Amniotic stem cell (primary cell): ENCODE results near the gene TMEM79.

Source experiments
- DNase-seq: peaks from one replicate; lab custom pipeline; 2025; lab: John Stamatoyannopoulos, UW

The TMEM79 gene

GRCh38 chr1:156284112-156284511 is at the start of gene TMEM79:
TMEM79 (plus strand) TSS chr1:156284325; CDS start chr1:156285227, 902 bp downstream.
- no peak for DNase-seq

GRCh38 chr1:156236164-156236563 is 48.0 kb upstream of the TMEM79 start:
- no peak for DNase-seq

GRCh38 chr1:156238248-156238647 is 45.9 kb upstream of the TMEM79 start:
- DNase-seq: no peak

GRCh38 chr1:156241311-156241811 is 42.8 kb upstream of the TMEM79 start:
- DNase-seq: no peak

GRCh38 chr1:156241926-156242325 is 42.2 kb upstream of the TMEM79 start, which contains the start of gene BGLAP:
BGLAP (plus strand) TSS chr1:156242184; CDS start chr1:156242232, 48 bp downstream.
- no peak for DNase-seq

- no peak for DNase-seq
These were observed 41.4 kb upstream of the TMEM79 start for GRCh38 chr1:156242738-156243137.

- no peak for DNase-seq
These were observed 40.0 kb upstream of the TMEM79 start for GRCh38 chr1:156244126-156244525.

GRCh38 chr1:156244712-156245111 is 39.4 kb upstream of the TMEM79 start:
- DNase-seq: no peak

GRCh38 chr1:156245451-156246232 is 38.5 kb upstream of the TMEM79 start:
- DNase-seq: no peak

GRCh38 chr1:156246241-156246780 is 37.8 kb upstream of the TMEM79 start:
- no peak for DNase-seq

GRCh38 chr1:156246781-156247459 is 37.2 kb upstream of the TMEM79 start:
- DNase-seq: no peak

- no peak for DNase-seq
These were observed 36.4 kb upstream of the TMEM79 start, which contains the start of gene PAQR6 for GRCh38 chr1:156247460-156248322. PAQR6 (minus strand) TSS chr1:156248056; CDS start chr1:156246731, 1,325 bp downstream.

GRCh38 chr1:156248323-156248683 is 35.8 kb upstream of the TMEM79 start:
- no peak for DNase-seq

- no peak for DNase-seq
These were observed 34.5 kb upstream of the TMEM79 start for GRCh38 chr1:156249593-156249992.

GRCh38 chr1:156251527-156251926 is 32.6 kb upstream of the TMEM79 start:
- DNase-seq: no peak

- no peak for DNase-seq
These were observed 30.5 kb upstream of the TMEM79 start for GRCh38 chr1:156253634-156254033.

- no peak for DNase-seq
These were observed 26.4 kb upstream of the TMEM79 start for GRCh38 chr1:156257711-156258110.

- no peak for DNase-seq
These were observed 25.3 kb upstream of the TMEM79 start for GRCh38 chr1:156258859-156259258.

GRCh38 chr1:156259805-156260204 is 24.3 kb upstream of the TMEM79 start:
- no peak for DNase-seq

- DNase-seq: no peak
These were observed 23.2 kb upstream of the TMEM79 start for GRCh38 chr1:156260896-156261295.

- DNase-seq: no peak
These were observed 21.5 kb upstream of the TMEM79 start for GRCh38 chr1:156262461-156263287.
